Keratinocyte (primary cell): ENCODE measurements around the gene ERO1B.

Experiments
- CTCF ChIP-seq, 3 experiments: IDR thresholded peaks in 1 of 3; conservative IDR thresholded peaks in 1 of 3; optimal IDR thresholded peaks in 1 of 3; 2 replicates in 2 of 3; 3 replicates in 1 of 3; pipeline versions ENCODE3 to v1.5.1; 2011; ENCODE audit warnings: low read length in 3 of 3, mild to moderate bottlenecking in 3 of 3, moderate library complexity in 2 of 3, control low read depth in 1 of 3, inconsistent platforms in 1 of 3; ENCODE audit not compliant: insufficient read depth in 2 of 3; ENCODE audit errors: extremely low read depth in 1 of 3
- EZH2 ChIP-seq: IDR thresholded peaks from one replicate; pipeline ENCODE4 v1.6.1; 2012; ENCODE audit warnings: inconsistent platforms, mild to moderate bottlenecking, low read length, moderate library complexity

GRCh38 chr1:236207121-236207520 is 74.6 kb downstream of the ERO1B start:
- no peak for TF ChIP-seq CTCF (optimal IDR thresholded peaks at IDR 0.05 in 1 of 3, IDR thresholded peaks at IDR 0.05 in 1 of 3, conservative IDR thresholded peaks at IDR 0.05 in 1 of 3; ENCODE audit: extremely low read depth in 1 of 3, insufficient read depth in 2 of 3, low read length in 3 of 3)
- TF ChIP-seq EZH2 = no peak
